NCI-H2081 (cell line): Measurements from ENCODE around the gene PNKD.
A peak's percentile ranks its signal among the peaks of the same experiment; 100 is the strongest.

Source experiments
- DNase-seq, 2 experiments: peaks; one replicate each; lab custom pipeline; 2025; lab: John Stamatoyannopoulos, UW

PNKD gene

GRCh38 chr2:218370410-218371063, 100.2 kb downstream of the PNKD start:
- DNase-seq = no peak

DNA sequence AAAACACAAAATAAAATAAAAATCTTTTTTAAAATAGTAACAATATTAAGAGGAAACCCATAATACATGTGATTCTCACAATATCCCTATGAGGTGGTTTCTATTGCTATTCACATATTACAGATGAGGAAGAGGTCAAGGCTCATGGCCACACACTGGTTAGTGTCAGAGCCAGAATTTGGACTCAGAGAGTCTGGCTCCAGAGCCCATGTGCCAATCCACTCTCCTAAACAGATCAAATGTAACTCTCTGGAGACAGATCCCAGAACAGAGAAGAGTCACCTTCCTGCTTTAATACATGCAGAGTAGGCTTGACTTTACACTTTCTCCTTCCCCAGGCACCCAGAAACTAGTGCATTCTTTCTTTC, 101.6 kb downstream of the PNKD start:
- DNase-seq = no peak

DNA sequence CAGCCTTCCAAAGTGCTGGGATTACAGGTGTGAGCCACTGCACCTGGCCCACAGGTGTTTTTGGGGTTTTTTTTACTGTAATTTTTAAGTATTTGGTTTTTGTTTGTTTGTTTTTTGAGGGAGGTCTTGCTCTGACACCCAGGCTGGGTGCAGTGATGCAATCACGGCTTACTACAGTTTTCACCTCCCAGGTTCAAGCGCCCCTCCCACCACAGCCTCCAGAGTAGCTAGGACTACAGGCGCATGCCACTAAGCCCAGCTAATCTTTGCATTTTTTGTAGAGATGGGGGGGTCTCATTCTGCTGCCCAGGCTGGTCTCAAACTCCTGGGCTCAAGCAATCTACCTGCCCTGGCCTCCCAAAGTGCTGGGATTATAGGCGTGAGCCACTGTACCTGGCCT, 104.5 kb downstream of the PNKD start:
- no peak for DNase-seq

- DNase-seq = no peak
Measured at GRCh38 chr2:218375212-218375611, 104.9 kb downstream of the PNKD start.

- no peak for DNase-seq
Measured at GRCh38 chr2:218378053-218378452, 107.7 kb downstream of the PNKD start.

- no peak for DNase-seq
Measured at GRCh38 chr2:218381916-218382366, 111.6 kb downstream of the PNKD start, which contains the start of gene SLC11A1. Gene SLC11A1, plus strand, starts transcription at chr2:218382273. Its CDS starts 96 bp downstream, at chr2:218382369.

GRCh38 chr2:218382785-218383184, 112.5 kb downstream of the PNKD start:
- DNase-seq = no peak

GRCh38 chr2:218383892-218384519, 113.7 kb downstream of the PNKD start:
- no peak for DNase-seq

DNA sequence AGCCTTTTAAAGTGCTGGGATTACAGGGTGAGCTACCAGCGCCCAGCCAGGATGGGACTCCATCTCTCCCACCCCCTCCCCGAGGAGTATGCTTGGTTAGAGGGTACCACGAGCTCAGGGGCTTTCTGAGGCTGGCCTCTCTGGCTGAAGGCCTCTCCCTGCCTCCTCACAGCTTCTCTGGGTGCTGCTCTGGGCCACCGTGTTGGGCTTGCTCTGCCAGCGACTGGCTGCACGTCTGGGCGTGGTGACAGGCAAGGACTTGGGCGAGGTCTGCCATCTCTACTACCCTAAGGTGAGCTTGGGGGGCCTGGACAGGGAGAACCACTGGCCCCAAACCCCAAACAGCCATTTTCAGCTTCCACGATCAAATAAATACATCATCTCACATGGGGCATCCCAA, 114.7 kb downstream of the PNKD start:
- no peak for DNase-seq

DNA sequence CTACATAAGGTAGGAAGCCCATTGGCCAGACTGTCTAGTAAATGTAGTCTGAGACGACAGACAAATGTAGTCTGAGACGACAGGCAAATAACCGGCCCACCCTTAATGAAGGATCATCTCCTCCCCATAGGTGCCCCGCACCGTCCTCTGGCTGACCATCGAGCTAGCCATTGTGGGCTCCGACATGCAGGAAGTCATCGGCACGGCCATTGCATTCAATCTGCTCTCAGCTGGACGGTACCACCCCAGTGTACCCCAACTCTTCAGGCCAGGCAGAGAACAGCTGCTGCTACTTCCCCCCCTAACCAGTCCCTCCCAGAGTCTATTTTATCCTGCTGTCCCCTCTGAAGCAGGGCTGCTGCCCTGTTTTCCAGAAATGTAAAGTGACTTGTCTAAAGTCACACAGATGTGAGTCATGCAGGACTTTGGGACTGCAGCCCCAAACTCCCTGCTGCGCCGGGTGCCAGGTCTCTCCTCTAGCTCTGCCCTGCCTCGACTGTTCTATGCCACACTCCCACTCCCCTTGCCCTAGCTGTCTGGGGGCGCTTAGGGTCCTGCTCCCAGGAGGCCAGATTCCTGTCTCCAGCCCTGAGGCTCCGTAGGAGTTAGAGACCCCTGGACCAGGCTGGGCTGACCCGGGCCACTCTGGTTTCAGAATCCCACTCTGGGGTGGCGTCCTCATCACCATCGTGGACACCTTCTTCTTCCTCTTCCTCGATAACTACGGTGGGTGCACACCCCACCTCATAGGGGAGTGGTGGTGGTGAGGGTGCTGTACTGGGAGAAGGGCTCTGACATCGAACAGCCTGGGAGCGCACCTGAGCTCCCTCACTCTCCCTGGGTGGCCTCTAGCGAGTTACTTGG, 116.4 kb downstream of the PNKD start:
- no peak for DNase-seq

- DNase-seq = peak; percentile 55 to 72
Measured at GRCh38 chr2:218387369-218388194, 117.3 kb downstream of the PNKD start.

- no peak for DNase-seq
Measured at GRCh38 chr2:218389333-218390150, 119.2 kb downstream of the PNKD start.

DNA sequence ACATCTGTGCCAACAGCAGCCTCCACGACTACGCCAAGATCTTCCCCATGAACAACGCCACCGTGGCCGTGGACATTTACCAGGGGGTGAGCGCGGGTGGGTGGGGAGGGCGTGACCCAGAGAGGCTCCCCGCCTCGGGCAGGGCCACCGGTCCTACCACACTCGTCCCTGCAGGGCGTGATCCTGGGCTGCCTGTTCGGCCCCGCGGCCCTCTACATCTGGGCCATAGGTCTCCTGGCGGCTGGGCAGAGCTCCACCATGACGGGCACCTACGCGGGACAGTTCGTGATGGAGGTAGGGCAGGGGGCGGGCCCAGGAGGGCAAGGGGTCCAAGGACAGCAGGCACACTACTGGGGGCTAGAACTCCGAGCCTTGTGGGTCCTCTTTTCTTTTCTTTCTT, 120.9 kb downstream of the PNKD start:
- DNase-seq = no peak

DNA sequence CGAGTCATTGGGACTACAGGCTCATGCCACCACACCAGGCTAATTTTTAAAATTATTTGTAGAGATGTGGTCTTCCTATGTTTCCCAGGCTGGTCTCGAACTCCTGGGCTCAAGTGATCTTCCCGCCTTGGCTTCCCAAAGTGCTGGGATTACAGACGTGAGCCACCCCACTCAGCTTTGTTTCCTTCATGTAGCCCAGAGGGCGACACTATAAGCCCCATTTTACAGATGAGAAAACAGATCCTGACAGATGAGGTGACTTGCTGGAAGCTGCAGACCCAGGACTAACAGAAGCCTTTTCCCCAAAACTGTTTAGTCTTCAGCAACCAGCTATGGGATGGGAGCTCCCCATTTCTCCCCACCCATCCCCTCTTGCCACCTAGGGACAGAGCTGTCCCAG, 122.1 kb downstream of the PNKD start:
- DNase-seq = no peak

GRCh38 chr2:218392891-218393462, 122.7 kb downstream of the PNKD start:
- no peak for DNase-seq

- no peak for DNase-seq
Measured at GRCh38 chr2:218393750-218394290, 123.5 kb downstream of the PNKD start.

GRCh38 chr2:218394298-218395089, 124.2 kb downstream of the PNKD start:
- no peak for DNase-seq

DNA sequence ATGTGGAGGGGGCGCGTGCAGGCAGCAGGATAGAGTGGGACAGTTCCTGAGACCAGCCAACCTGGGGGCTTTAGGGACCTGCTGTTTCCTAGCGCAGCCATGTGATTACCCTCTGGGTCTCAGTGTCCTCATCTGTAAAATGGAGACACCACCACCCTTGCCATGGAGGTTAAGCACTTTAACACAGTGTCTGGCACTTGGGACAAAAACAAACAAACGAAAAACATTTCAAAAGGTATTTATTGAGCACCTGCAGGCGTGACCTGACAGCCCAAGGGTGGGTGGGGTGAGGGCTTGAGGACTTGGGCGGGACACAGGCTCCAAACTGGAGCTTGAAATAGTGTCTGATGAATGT, 124.7 kb downstream of the PNKD start:
- no peak for DNase-seq

DNA sequence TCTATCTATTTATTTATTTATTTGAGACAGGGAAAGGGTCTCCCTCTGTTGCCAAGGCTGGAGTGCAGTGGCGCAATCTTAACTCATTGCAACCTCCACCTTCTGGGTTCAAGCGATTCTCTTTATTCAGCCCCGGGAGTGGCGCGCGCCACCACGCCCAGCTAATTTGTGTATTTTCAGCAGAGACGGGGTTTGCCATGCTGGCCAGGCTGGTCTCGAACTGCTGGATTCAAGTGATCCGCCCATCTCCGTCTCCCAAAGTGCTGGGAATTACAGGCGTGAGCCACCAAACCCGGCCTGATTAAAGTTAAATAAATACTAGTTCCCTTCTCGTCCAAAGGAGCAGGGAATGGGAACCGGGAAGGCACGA, 125.1 kb downstream of the PNKD start:
- DNase-seq = peak in 1 of 2 experiments; percentile 42
